Inferior parietal cortex (tissue), 1 donor: Measurements from ENCODE around the gene GRAP2.
"Not testable (repeated sequence)": the region's sequence is repeated elsewhere in the genome, so short reads cannot be mapped to it uniquely, and the experiment has no call there.

Experiments used
- DNase-seq: peaks from one replicate; pipeline ENCODE4 v3.0.0-alpha.2; 2016; ENCODE audit errors: extremely low spot score

GRAP2 gene

DNA sequence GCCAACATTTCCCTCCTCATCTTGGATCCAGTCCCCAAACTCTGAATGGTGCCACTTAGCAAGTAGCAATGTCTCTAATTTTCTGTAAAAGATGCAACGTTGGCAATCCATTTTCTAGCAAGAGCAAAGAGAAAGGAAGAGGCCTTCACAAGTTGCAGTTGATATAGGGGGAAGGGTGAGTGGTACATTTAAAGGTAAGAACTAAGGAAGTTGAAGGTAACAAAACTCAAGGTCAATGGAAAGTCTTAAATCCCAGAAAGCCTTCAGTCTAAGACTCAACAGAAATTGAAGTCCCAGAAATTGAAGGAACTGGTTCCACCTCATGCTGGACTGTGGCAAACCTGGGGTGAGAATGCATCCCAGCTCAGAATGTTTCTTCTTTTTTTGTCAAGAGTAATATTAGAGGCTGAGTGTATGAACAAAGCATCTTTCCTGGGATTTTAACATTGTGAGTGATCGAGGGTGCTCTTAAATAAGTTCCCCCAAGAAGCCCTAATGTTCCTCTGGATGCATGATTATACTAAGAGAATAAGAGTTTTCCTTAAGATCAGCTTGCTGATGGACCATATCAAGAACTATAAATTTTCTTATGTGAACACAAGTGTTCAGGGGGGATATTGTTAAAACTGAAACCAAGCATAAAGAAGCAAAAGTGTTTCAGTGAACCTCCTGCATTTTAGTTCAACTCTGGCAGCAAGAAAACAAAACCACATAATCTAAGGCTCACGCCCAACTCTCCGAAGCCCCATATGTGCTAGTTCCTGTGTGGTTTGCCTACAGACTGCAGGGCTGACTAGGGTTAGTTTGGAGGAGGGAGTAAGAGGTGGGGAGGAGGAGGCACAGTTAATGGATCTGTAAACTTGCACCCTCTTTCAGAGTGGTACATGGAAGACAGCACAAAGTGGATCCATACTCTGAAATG lies at the start of gene GRAP2:
Gene GRAP2 (plus strand): TSS at position 779 of the 922 bp plus-strand sequence. CDS start 46,023 bp downstream, outside the sequence.
- DNase-seq: no peak

DNA sequence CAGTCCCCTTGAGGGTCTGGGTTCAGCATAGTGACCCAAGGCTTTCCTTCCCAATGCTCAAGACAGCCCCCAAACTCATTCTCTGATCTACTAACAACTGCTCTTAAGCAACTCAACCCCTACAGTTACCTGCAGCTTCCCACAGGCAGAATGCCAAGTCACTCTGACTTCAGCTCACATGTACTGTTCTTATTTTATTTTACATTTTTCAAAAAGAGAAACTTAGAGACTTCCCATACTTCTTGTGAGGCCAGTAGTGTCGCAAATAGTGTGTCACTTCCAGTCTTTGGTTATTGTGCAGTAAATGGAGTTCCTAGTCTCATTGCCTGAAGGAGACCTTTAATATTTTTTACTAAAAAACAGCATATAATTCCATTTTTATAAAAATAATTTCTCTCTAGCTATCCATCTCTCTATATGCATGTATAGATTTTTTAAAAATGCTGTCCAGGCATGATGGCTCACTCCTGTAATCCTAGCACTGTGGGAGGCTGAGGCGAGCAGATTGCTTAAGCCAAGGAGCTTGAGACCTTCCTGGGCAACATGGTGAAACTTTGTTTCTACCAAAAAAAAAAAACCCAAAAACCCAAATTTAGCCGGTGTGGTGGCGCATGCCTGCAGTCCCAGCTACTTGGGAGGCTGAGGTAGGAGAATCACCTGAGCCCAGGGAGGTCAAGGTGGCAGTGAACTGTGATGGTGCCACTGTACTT lies 49.1 kb upstream of the GRAP2 start:
- DNase-seq: no peak

DNA sequence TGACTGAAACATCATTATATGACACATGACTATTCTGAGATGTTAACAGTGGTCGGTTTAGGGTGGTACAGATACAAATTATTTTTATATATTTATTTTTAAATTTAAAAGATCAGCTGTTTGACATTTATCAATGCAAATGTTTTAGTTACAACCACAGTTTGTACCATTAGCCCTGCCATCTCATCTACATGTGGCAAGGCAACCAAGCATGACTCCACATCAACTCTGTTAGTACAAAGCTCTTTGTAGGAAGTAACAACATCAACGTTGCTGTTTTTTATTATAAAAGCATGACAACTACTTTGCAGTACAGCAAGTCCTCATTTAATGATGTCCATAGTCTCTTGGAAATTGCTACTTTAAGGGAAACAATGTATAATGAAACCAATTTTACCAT lies 48.1 kb upstream of the GRAP2 start:
- no peak for DNase-seq

DNA sequence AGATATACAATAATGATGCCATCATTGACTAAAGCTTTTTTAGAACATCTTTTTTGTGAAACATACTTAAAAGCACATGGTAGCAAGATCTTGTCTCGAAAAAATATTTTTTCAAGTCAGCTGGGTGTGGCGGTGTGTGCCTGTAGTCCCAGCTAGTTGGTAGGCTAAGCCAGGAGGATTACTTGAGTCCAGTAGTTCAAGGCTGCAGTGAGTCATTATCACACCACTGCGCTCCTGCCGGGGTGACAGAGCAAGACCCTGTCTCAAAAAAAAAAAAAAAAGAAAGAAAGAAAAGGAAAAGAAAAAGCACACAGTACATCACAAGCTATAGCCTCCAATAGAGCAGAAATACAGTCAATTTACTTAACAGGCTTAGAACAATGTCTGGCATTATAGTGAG lies 44.3 kb upstream of the GRAP2 start:
- DNase-seq: no peak

DNA sequence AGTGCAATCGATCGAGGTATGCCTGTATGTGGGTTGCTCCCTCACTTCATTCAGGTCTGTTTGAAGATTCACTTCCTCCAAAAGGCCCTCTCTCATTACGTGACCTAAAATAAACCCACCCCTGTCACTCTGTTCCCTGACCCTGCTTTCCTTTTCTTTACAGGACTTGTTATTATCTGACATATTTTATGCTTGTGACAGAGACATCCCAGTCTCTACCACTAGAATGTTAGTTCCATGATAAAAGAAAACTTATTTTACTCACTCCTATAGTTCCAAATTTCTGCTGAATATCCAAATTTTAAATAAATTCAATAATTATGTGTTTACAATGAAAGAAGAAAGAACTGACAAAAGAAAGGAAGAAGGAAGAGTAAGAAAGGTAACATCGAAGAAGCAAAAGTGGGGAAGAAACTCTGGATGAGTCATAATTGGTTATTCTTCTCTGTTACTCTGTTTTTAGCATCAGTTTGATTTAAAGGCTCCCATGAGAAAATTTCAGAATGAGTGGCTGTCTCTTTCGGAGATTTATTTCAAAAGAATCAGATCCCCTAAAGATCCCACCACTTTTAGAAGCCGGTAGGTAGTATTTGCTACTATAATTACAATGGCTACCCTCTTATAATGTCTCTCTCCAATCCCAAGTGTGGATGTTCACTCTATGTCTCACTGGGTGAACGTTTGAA lies 40.8 kb upstream of the GRAP2 start:
- no peak for DNase-seq

DNA sequence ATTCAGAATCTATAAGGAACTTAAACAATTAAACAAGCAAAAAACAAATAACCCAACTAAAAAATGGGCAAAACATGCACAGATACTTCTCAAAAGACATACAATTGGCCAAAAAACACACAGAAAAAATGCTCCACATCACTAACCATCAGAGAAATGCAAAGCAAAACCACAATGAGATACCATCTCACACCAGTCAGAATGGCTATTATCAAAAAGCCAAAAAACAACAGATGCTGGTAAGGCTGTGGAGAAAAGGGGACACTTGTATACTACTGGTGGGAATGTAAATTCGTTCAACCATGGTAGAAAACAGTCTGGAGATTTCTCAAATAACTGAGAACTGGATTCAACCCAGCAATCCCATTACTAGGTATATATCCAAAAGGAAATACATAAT lies 32.1 kb upstream of the GRAP2 start:
- no peak for DNase-seq

DNA sequence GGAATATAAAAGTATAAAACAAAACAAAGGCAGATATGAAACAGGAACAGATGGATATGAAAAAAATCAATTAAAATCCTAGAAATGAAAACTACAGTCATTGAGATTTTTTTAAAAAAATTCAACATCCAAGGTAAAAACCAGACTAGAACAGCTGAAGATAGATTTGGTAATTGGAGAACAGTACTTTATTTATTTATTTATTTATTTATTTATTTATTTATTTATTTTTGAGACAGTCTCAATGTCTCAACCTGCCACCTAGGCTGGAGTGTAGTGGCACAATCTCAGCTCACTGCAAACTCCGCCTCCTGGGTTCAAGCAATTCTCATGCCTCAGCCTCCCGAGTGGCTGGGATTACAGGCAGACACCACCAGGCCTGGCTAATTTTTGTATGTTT lies 31.1 kb upstream of the GRAP2 start:
- DNase-seq: not testable (repeated sequence)

DNA sequence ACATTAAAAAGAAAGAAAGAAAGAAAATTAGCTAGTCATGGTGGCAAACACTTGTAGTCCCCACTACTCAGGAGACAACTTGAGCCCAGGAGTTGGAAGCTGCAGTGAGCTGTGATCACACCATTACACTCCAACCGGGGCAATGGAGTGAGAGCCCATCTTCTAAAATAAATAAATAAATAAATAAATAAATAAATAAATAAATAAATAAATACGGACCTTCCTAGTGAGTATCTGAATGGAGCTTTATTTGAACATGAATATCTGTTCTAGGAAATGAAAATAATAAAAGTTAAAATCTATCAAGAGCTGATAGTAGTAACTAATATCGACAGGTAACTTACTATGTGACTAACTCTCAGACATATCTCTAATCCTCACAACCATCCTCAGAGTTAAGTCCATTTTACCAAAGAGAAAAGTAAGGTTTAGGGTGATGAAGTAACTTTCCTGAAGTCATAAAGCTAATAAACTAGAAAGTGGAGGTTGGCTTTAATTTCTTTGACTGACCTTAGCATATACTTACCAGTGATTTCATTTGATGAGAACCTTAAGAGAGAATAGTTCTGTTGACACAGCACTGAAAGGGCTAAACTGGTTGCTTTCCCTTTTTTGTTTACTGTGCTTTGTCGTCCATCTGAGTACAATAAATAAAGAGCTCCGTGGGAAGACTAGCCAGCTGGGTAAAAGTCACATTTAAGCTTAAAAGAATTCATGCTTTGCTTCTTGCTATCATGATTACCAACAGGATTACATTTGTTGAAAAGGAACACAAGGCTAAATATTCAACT lies 29.7 kb upstream of the GRAP2 start:
- no peak for DNase-seq

DNA sequence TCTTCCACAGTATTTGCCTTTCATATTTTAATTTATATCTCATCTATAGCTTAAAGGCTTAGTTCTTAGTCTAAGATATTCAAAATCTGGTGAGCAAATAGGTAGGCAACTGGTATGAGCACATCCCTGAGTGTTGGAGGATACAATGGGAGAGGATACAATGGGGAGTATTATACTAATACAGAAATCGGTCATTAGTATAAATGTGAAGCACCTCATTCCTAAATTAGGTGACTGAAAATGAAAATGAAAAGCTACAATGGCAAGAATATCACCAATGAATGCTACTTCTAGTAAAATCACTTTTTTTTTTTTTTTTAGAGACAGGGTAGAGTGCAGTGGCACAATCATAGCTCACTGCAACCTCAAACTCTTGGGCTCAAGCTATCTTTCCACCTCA lies 28.3 kb upstream of the GRAP2 start:
- no peak for DNase-seq

DNA sequence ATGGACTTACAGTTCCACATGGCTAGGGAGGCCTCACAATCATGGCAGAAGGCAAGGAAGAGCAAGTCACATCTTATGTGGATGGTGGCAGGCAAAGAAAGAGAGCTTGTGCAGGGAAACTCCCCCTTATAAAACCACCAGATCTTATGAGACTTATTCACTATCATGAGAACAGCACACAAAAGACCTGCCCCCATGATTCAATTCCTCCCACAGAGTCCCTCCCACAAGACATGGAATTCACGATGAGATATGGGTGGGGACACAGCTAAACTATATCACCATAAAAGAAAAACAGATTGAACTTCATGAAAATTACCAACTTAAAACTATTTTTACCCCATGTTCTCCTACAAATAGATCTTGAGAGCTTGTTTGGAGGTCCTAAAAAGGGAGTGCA lies 26.9 kb upstream of the GRAP2 start:
- no peak for DNase-seq

DNA sequence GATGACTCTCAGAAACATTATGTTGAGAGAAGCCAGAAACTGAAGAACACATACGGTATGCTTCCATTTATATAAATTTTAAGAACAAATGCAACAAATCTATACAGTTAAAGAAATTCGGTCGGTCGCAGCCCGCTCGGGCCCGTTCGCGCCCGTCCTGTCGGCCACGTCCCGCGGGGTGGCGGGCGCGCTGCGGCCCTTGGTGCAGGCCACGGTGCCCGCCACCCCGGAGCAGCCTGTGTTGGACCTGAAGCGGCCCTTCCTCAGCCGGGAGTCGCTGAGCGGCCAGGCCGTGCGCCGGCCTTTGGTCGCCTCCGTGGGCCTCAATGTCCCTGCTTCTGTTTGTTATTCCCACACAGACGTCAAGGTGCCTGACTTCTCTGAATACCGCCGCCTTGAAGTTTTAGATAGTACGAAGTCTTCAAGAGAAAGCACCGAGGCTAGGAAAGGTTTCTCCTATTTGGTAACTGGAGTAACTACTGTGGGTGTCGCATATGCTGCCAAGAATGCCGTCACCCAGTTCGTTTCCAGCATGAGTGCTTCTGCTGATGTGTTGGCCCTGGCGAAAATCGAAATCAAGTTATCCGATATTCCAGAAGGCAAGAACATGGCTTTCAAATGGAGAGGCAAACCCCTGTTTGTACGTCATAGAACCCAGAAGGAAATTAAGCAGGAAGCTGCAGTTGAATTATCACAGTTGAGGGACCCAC lies 25.6 kb upstream of the GRAP2 start:
- DNase-seq: not testable (repeated sequence)

DNA sequence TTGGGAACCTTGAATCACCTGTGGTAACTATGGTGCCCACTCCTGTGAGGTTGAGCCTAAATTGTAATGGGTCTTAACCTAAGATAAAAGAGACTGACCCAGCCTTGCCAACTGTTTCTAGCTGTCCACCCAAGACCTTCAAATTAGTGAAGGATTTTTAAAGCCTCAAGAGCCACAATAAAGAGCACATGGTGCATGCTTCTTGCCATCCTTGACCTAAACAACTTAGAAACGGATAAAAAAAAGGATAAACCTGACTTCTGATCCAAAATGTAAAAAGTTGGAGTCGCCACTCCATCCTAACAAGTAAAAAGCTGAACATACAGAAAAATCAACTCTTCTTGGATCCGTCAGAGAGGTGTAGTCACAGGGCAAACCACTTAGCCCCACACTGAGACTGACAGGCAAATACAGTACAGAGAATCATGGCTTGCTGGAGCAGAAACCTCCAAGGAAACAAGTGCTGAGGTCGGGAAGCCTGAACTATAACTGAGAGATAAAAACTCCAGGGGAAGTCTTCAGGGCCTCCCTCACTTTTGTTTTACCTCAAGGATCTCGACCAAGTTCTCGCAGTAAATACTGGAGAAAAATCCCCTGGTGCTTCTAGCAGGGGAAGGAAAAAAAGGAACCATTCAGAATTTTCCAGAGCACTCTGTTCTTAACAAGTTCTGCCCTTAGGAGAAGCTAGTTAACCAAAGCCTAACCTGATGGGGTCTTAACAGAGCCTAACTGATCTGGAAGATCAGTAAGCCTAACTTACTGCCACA lies 23.6 kb upstream of the GRAP2 start:
- DNase-seq: no peak

DNA sequence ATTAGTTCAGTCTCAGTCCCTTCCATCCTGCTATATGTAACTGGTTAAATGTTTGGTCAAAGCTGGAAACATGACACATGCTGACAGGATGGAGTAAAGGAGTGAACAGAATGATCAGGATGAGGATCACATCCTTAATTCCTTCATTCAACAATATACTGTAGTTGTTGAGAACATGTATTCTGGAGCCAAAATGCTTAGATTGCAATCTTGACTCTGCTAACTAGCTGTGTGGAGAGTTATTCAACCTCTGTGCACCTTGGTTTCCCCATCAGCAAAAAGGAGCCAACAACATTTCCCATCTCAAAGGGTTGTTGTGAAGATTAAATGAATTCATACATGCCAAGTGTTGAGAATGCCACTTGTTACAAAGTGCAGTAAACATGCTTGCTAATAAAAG lies 20.2 kb upstream of the GRAP2 start:
- DNase-seq: no peak

DNA sequence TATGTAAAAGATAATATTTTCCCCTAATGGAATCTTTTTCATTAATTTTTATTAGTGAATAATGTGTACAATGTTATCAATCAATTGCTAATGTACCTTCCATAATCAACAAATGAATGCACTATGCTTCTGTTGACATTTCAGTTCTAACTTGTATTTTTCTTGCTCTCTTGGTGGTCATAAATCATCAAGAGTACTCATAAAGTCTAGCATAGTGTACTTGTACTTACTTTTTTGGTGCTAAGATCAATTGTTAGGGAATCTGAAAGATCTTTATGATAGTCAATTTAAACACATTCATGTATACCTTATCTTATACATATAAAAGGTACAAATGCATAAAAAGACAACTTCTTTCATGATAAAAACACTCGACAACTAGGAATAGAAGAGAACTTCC lies 17.8 kb upstream of the GRAP2 start:
- DNase-seq: no peak

DNA sequence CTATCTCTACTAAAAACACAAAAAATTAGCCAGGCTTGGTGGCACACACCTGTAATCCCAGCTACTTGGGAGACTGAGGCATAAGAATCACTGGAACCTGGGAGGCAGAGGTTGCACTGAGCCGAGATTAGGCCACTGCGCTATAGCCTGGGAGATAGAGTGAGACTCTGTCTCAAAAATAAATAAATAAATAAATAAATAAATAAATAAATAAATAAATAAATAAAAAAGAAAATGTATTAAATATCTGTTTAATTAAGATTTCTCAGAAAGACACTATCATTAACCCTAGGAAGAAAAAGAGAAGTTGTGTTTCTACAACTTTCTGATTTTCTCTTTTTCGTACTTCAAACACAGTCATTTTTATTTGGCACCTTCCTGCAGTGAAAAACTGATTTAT lies 11.0 kb upstream of the GRAP2 start:
- not testable (repeated sequence) for DNase-seq

DNA sequence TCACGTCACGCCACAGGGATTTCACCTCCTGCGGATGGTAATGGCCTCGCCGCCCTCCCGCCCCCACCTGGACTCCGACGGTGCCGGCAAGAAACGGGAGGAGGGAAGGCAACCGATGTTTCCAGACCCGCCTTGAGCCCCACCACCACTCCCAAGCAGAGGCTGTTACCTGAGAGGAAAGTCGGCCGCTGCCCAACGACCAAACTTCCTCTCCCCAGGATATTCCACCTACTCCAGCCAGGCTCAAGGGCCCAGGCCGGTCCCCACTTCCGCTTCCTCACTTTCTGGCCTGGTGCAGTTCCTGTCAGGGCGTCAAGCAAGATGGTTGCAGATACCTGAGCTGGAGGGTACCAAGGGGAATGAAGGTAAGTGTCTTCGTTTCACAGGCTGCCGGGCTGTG lies 7.4 kb upstream of the GRAP2 start, which contains the start of gene ENTHD1:
Gene ENTHD1 (minus strand): TSS at position 235 of the 400 bp plus-strand sequence. CDS start 6,012 bp downstream, outside the sequence.
- no peak for DNase-seq

DNA sequence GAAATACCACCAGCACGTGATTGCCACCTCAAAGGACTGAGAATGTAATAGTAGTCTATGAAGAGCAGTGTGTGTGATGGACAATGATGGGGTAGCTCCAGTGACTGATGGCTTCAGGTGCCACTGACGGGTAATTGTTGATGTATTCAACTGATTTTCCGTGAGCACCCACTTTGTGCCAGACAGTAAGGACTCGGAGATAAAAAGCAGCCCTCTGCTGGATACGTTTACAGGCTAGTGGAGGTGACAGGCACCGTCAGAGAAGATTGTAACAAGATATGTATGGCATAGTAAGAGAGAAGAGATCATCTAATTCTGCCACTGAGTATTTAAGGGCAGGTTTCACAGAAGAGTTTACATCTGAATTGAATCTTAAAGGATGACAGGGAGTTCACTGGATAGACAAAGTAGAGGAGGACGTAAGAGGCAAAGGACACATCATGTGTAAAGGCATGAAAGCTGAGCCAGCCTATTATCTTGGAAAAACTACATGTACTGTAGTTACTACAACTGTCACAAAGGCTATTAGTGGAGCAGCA lies 6.3 kb upstream of the GRAP2 start:
- no peak for DNase-seq

DNA sequence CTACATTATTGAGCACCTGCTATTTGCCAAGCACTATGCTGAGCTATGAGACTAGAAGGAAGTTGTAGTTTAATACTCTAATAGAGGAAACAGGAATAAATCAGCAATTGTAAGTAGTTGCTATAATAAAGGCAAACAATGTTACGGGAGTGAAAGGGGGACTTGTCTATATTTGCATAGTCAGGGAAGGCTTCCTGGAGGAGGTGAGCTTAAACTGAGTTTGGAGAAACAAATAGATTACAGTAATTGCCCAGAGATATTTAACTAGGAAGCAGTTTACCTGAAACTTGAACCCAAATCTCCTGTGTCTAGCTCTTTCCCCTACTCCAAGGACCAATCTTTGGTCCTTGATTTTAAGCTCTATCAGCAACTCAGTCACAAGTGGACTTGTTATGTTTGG lies 5.2 kb upstream of the GRAP2 start:
- no peak for DNase-seq

DNA sequence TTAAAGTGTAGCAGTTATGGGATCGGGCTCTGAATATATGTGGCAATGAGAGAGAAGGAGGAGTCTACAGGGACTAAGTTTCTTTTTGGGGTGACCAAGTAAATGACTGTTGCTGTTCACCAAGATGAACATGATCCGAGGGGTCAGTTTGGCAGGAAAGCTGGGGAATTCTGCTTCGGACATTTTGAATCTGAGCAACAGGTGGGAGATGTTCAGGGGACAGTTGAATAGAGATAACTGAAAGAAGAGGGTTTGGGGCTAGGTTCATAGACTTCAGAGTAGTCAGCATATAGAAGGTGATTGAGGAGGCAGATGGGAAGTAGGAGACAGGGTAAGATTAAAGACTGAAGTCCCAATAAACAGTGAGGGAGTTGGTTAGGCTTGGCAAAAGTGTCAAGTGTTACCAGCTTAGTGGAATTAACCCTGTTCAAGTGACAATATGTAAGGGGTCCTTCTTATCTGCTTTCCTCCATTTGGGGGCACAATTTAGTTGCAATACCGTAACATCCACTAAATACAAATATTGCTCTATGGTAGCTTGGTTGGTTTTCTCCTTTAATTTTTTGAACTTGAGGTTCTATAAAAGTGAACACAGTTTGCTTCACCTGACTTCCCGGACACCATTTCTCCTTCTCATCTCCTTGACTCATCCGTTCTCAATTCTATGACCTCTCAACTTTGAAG lies 4.4 kb upstream of the GRAP2 start:
- DNase-seq: no peak
